PC-9 (cell line): ENCODE results near the gene HLA-B.

ENCODE experiments used
- CTCF ChIP-seq: fragments of 200-600 bp; sonication (generic); conservative IDR thresholded peaks from 2 replicates; pipeline ENCODE4 v1.6.1; 2017; ENCODE audit warnings: mixed run types, antibody characterized with exemption, mild to moderate bottlenecking, moderate library complexity
- EZH2 ChIP-seq: fragments of 200-600 bp; sonication (generic); IDR thresholded peaks from 2 replicates; pipeline ENCODE4 v1.8.0; 2017; ENCODE audit warnings: antibody characterized with exemption, low read depth

GRCh38 chr6:31308845-31309175, 48.2 kb downstream of the HLA-B start:
- TF ChIP-seq CTCF (no peak), EZH2 (no peak)
